WERI-Rb-1 (cell line): ENCODE data around the gene EDNRB.

Source experiments
- DNase-seq: peaks from one replicate; pipeline ENCODE4 v3.0.0-alpha.2; 2020
- H3K27ac ChIP-seq: fragments of 250-450 bp; sonication (Bioruptor Pico); 2 replicates; pipeline ENCODE4 v1.5.1; 2020; ENCODE audit warnings: mild to moderate bottlenecking, moderate library complexity
- H3K27me3 ChIP-seq: fragments of 250-450 bp; sonication (Bioruptor Pico); 2 replicates; pipeline ENCODE4 v1.5.1; 2021; ENCODE audit warnings: mild to moderate bottlenecking, low read depth, moderate library complexity; ENCODE audit not compliant: insufficient read depth, severe bottlenecking
- H3K36me3 ChIP-seq: fragments of 250-450 bp; sonication (Bioruptor Pico); 2 replicates; pipeline ENCODE4 v1.5.1; 2020; ENCODE audit warnings: mild to moderate bottlenecking, moderate library complexity
- H3K4me3 ChIP-seq: 2 replicates; pipeline ENCODE4 v1.5.1; 2011; ENCODE audit warnings: low read depth, mild to moderate bottlenecking, control low read depth, low read length
- H3K9me3 ChIP-seq: fragments of 250-450 bp; sonication (Bioruptor Pico); 2 replicates; pipeline ENCODE4 v1.5.1; 2021; ENCODE audit warnings: mild to moderate bottlenecking, moderate library complexity; ENCODE audit not compliant: severe bottlenecking
- CTCF ChIP-seq: IDR thresholded peaks from 2 replicates; pipeline ENCODE4 v1.5.1; 2011; ENCODE audit warnings: low read depth, mild to moderate bottlenecking, control low read depth, inconsistent platforms, low read length

Gene EDNRB

GRCh38 chr13:77904031-77904430 is 14.6 kb downstream of the EDNRB start:
- Histone ChIP-seq H3K27ac (no peak overlapping the region), H3K9me3 (no peaks in the 10 kb centered on the region), H3K36me3 (no peaks in the 10 kb centered on the region), H3K27me3 (no peaks in the 10 kb centered on the region), H3K4me3 (no peak overlapping the region)
- TF ChIP-seq CTCF, result no peak
- DNase-seq, result no peak

GRCh38 chr13:77903435-77903834 is 15.2 kb downstream of the EDNRB start:
- no peak for TF ChIP-seq CTCF
- H3K27ac ChIP-seq, result no peak overlapping the region
- H3K27me3 ChIP-seq, result no peaks in the 10 kb centered on the region
- no peak overlapping the region for H3K4me3 ChIP-seq
- DNase-seq, result no peak
- H3K36me3 ChIP-seq, result no peaks in the 10 kb centered on the region
- no peaks in the 10 kb centered on the region for H3K9me3 ChIP-seq

GRCh38 chr13:77902319-77902963 is 16.2 kb downstream of the EDNRB start:
- no peak overlapping the region for H3K27ac ChIP-seq

GRCh38 chr13:77898097-77898496 is 20.5 kb downstream of the EDNRB start:
- no peak overlapping the region for H3K27ac ChIP-seq
- TF ChIP-seq CTCF, result no peak
- no peaks in the 10 kb centered on the region for H3K27me3 ChIP-seq
- no peak for DNase-seq
- H3K4me3 ChIP-seq, result no peak overlapping the region
- no peaks in the 10 kb centered on the region for H3K36me3 ChIP-seq
- no peaks in the 10 kb centered on the region for H3K9me3 ChIP-seq

More at GRCh38 chr13:77902319-77902963, 16.2 kb downstream of the EDNRB start:
- DNase-seq, result no peak
- Histone ChIP-seq H3K36me3 (no peaks in the 10 kb centered on the region), H3K27me3 (no peaks in the 10 kb centered on the region), H3K9me3 (no peaks in the 10 kb centered on the region), H3K4me3 (no peak overlapping the region)
- no peak for TF ChIP-seq CTCF

- H3K36me3 ChIP-seq, result no peaks in the 10 kb centered on the region
- H3K27ac ChIP-seq, result no peak overlapping the region
- TF ChIP-seq CTCF, result no peak
Measured at GRCh38 chr13:77896977-77897376, 21.7 kb downstream of the EDNRB start.

GRCh38 chr13:77896536-77896935 is 22.1 kb downstream of the EDNRB start:
- TF ChIP-seq CTCF, result no peak
- DNase-seq, result no peak
- no peak overlapping the region for H3K27ac ChIP-seq

More at GRCh38 chr13:77896977-77897376, 21.7 kb downstream of the EDNRB start:
- Histone ChIP-seq H3K4me3 (no peak overlapping the region), H3K27me3 (no peaks in the 10 kb centered on the region), H3K9me3 (no peaks in the 10 kb centered on the region)
- DNase-seq, result no peak

More at GRCh38 chr13:77896536-77896935, 22.1 kb downstream of the EDNRB start:
- no peaks in the 10 kb centered on the region for H3K9me3 ChIP-seq
- H3K4me3 ChIP-seq, result no peak overlapping the region
- no peaks in the 10 kb centered on the region for H3K27me3 ChIP-seq
- H3K36me3 ChIP-seq, result no peaks in the 10 kb centered on the region
